CD4-positive, alpha-beta T cell treated with Interferon gamma for 1 hour (primary cell): ENCODE data around the gene SFRP5.

Experiments
- DNase-seq: peaks from one replicate; pipeline ENCODE4 v3.0.0-alpha.2; 2020

SFRP5 gene

DNA sequence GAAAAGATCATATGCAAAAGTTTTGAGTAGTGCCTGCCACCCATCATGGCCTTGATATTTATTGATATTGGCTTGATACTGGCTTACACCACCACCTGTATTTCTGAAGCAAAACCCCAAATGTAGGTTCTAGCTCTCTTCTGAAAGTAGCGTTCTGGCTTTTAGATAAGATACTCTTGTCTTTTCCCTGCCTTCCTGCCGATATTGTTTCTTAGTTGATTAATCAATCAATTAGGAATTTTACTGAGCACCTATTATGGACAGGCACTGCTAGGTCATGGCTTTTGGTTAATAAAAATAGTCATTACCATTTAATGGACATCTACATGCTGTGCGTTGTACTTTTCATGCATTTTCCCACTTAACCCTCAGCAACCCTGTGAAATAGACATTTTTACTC lies 7.9 kb downstream of the SFRP5 start:
- DNase-seq, result no peak

- no peak for DNase-seq
These were observed 8.4 kb downstream of the SFRP5 start for GRCh38 chr10:97763411-97763810.

GRCh38 chr10:97762816-97763215 lies 9.0 kb downstream of the SFRP5 start:
- DNase-seq, result no peak

DNA sequence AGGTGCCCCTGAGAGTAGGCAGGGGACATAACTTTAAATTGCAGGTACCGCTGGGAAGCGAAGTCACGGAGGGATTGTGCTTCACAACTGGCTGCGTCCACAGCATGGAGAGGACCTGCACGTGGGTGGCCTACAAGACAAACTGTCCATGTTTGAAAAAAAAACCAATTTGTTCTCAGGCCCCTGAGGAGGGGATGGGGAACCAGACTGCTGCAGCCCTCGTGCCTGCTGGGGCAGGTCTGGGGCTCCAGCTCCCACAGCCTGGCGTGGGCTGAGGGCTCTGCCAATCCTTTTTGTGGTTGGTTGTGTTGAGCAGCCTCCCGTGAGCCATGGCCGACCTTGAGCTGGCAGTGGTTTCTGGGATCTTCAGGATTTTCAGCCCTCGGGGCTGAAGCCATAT lies 9.7 kb downstream of the SFRP5 start:
- no peak for DNase-seq

DNA sequence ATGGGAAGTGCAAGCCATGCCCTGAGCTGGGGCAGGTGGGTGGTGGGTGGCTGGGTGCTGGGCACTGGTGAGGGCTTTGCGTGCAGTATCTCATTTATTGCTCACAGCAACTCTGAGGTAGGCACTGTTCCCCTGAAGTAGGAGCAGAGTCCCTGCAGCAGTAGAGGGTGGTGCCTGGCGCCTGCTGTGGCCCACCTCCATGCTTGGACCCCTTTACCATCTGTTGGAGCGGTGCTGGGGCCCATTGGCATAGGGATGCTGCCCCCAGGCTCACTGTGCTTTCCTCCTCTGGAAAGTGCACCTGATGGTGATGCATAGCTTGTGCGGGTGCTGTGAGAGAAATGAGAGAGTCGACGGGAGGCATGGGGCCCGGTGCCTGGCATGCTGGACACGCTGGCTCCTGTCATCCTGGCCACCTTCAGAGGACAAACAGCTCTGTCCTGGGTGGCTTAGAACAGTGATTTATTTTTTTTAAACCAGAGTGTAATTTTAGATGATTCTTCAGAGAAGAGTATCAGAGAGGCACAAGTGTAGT lies 10.4 kb downstream of the SFRP5 start:
- no peak for DNase-seq

DNA sequence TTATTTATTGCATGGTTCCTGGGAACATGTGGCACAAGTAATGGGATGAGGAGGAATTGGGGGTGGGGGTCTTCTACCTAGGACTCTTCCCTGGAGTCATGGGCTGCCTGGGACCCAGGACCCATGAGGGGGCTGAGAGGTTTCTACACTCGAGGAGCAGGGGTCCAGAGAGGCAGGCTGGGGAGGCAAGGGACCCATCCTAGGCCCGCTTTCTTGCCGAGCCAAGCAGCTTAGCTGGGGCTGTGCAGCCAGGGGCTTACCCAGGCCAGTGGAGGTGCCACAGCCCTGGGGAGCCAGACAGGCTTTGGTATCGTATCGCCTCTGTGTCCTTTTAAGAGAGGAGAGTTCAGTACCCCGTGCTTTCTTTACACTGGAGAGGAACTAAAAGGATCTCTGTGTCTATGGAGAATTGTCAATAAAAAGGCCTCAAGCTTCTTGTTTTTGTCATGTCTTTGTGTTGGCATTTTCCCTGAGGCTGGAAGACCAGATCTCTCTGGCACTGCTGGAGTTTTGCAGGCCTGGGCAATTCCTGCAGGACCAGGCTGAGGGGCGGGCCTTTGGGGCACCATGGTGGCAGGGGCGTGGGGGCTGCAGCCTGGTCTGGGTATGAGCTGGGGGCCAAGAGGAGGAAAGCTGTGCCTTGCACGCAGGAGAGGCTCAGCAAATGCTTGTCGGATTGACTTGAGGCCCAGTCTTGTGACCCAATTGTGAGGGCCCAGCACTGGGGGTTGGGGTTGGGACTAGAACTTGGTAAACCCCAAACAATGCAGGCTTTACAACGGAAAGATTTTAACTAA lies 11.1 kb downstream of the SFRP5 start:
- DNase-seq, result no peak

GRCh38 chr10:97759946-97760345 lies 11.9 kb downstream of the SFRP5 start:
- DNase-seq, result no peak

- DNase-seq, result peak; percentile 20
These were observed 12.5 kb downstream of the SFRP5 start for GRCh38 chr10:97759158-97759887.

- DNase-seq, result no peak
These were observed 14.3 kb downstream of the SFRP5 start for GRCh38 chr10:97757471-97757870.

- no peak for DNase-seq
These were observed 16.1 kb downstream of the SFRP5 start for GRCh38 chr10:97755718-97756117.

GRCh38 chr10:97754726-97755125 lies 17.1 kb downstream of the SFRP5 start:
- no peak for DNase-seq

DNA sequence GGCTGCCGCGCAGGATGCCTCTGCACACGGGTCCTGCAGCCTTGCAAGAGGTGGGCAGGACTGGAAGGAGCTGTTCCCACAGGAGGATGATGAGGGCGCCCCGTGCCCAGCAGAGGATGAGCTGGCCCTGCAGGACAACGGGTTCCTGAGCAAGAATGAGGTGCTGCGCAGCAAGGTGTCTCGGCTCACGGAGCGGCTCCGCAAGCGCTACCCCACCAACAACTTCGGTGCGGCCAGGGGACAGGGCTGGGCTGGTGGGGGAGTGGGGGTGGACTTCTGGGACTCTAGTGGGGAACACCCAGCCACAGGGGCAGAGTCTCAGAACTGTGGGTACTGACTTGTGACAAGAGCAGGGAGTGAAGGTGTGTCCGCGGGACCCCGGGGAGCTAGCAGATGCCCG lies 18.8 kb downstream of the SFRP5 start:
- DNase-seq, result no peak

DNA sequence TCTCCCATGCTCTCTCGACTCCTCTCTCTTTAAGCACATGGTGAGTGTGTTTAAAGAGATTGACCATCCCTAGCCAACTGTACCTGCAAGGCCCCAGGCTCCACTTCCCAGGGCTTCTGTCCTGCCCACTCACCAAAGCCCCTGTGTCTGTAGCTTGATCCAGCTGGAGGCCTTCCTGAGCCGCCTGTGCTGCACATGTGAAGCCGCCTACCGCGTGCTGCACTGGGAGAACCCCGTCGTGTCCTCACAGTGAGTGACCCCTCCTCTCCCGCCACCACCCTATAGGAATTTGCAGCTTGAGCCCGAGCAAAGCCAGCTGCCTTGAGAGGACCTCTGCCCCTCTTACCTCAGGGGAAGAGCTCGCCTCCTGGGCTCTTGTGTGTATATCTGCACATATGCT lies 23.7 kb downstream of the SFRP5 start:
- DNase-seq, result no peak

- DNase-seq, result no peak
These were observed 24.2 kb downstream of the SFRP5 start for GRCh38 chr10:97747573-97747972.

DNA sequence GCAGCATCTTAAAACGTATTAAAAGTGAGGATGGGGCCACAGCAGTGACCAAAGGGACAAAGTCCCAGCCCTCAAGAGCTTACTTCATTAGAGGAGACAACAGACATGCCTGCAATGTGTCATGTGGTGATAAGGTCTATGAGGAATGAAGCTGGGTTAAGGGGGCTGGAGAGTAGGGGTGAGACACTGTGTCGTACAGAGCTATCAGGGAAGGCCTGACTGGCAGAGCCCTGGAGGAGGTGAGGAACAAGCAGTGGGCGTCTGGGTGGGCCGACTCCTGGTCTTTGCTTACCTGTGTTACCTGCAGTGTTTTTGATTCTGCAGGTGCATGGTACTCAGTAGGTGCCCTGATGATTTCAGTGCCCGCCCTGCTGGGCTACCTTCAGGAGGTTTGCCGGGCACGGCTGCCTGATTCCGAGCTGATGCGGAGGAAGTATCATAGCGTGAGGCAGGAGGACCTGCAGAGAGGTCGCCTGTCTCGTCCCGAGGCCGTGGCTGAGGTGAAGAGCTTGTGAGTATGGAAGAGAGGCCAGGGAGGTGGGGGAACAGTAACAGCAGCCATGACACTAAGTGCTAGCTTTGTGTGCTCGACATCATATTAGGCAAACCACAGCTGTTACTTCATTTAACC lies 27.3 kb downstream of the SFRP5 start:
- no peak for DNase-seq

DNA sequence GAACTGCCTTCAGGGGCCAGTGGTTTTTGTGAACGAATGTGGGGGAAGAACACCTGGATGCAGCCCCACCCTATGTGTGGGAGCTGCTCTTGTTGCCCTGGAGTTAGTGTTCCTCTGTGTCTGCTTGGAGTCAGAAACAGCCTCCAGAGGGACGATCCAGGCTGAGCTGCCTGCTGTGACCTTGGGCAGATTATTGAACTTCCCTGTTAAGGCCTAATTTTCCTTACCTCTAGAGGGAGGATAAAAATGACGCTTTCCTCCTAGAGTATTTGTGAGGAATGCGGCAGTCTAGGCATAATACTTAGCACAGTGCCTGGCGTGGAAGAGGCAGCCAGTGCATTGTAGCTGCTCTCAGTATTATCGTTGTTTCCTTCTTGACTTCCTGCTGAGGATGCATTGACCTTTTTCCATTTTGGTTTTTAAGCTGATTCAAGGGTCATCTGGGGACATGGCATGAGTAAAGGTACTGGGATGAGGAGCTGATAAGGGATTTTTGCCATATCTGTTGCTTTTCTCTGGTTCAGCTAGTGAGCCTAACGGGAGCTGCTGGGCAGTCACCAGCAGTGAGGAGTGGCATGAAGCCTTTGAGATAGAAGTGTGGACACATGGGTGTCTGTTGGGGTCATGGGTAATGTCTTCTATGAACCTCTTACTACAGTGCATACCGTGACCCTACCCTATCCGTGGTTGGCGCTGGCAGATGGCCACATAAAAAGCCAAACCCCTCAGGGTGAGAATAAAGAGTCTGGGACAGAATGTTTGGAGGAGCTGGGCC lies 28.4 kb downstream of the SFRP5 start:
- DNase-seq, result no peak

DNA sequence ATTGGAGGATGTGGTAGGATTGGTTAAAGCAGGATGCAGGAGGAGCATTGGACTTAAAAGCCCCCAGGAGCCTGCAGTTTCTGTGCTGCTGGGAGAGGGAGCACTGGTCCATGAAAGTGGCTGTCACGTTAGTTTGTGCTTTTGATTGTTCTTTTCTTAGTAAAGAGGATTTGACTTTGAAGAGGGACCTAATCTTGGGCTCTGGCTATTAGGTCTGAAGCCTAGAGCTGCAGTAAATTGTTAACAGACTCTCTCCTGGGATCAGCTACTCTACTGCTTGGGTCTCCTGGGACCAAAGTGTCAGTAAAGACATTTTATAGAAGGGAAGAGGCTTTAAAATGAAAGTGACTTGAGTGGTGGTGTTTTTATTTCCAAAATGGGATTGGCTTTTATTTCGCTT lies 31.2 kb downstream of the SFRP5 start:
- no peak for DNase-seq

GRCh38 chr10:97738616-97739015 lies 33.2 kb downstream of the SFRP5 start:
- DNase-seq, result no peak

- DNase-seq, result no peak
These were observed 34.0 kb downstream of the SFRP5 start for GRCh38 chr10:97737770-97738265.

GRCh38 chr10:97736902-97737769 lies 34.7 kb downstream of the SFRP5 start, which contains the start of gene ZFYVE27:
Gene ZFYVE27 (plus strand): TSS chr10:97737128. CDS start chr10:97738478, 1,350 bp downstream.
- peak; percentile 95 for DNase-seq

GRCh38 chr10:97736403-97736901 lies 35.3 kb downstream of the SFRP5 start:
- no peak for DNase-seq
